HCT116 (cell line): ENCODE data around the gene SLC10A6.

Experiments used
- CBX3 ChIP-seq: IDR thresholded peaks from 2 replicates; pipeline ENCODE4 v1.6.1; 2012; ENCODE audit warnings: low read depth
- EZH2 ChIP-seq: fragments of 200-600 bp; sonication (generic); IDR thresholded peaks from 2 replicates; pipeline ENCODE4 v1.6.1; 2017; ENCODE audit warnings: antibody characterized with exemption, mixed run types
- POLR2A ChIP-seq: IDR thresholded peaks from 2 replicates; pipeline ENCODE4 v1.7.0; 2011; ENCODE audit warnings: borderline replicate concordance; ENCODE audit not compliant: insufficient read depth, insufficient read length; ENCODE audit errors: extremely low read depth
- POLR2AphosphoS5 ChIP-seq: IDR thresholded peaks from 2 replicates; pipeline ENCODE4 v1.6.1; 2011; ENCODE audit warnings: mild to moderate bottlenecking, low read depth, low read length, moderate library complexity
- RAD21 ChIP-seq: IDR thresholded peaks from 2 replicates; pipeline ENCODE4 v1.6.1; 2012; ENCODE audit warnings: low read depth, mild to moderate bottlenecking
- TF ChIP-seq, protein P1 (sequence below), 3 experiments: fragments of 200-600 bp in 1 of 3; sonication (generic) in 1 of 3; IDR thresholded peaks in 2 of 3; conservative IDR thresholded peaks in 1 of 3; 2 replicates each; pipeline ENCODE4 v1.5.1; 2012 to 2017; ENCODE audit warnings: low read depth in 2 of 3, low read length in 2 of 3, antibody characterized with exemption in 1 of 3, borderline replicate concordance in 1 of 3, control low read depth in 1 of 3, mild to moderate bottlenecking in 1 of 3, mixed read lengths in 1 of 3, mixed run types in 1 of 3, moderate library complexity in 1 of 3; ENCODE audit not compliant: insufficient read depth in 1 of 3

- TF ChIP-seq POLR2AphosphoS5 (no peak), POLR2A (no peak), EZH2 (no peak), RAD21 (no peak), CBX3 (no peak)
- TF ChIP-seq, protein P1, sequence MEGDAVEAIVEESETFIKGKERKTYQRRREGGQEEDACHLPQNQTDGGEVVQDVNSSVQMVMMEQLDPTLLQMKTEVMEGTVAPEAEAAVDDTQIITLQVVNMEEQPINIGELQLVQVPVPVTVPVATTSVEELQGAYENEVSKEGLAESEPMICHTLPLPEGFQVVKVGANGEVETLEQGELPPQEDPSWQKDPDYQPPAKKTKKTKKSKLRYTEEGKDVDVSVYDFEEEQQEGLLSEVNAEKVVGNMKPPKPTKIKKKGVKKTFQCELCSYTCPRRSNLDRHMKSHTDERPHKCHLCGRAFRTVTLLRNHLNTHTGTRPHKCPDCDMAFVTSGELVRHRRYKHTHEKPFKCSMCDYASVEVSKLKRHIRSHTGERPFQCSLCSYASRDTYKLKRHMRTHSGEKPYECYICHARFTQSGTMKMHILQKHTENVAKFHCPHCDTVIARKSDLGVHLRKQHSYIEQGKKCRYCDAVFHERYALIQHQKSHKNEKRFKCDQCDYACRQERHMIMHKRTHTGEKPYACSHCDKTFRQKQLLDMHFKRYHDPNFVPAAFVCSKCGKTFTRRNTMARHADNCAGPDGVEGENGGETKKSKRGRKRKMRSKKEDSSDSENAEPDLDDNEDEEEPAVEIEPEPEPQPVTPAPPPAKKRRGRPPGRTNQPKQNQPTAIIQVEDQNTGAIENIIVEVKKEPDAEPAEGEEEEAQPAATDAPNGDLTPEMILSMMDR (IDR thresholded peaks at IDR 0.05 in 2 of 3, conservative IDR thresholded peaks at IDR 0.05 in 1 of 3; ENCODE audit: borderline replicate concordance in 1 of 3, insufficient read depth in 1 of 3, low read depth in 2 of 3, low read length in 2 of 3), result no peak
Observed at GRCh38 chr4:86841309-86841708, 7.9 kb downstream of the SLC10A6 start.
